NCI-H2196 (cell line): ENCODE results near the gene KAZN.

ENCODE experiments used
- DNase-seq: peaks from one replicate; lab custom pipeline; 2025; ENCODE audit not compliant: unreplicated experiment; lab: John Stamatoyannopoulos, UW

The KAZN gene

GRCh38 chr1:14639291-14640050 lies 41.0 kb downstream of the KAZN start:
- DNase-seq: no peak

- no peak for DNase-seq
Observed at GRCh38 chr1:14642712-14643111, 44.2 kb downstream of the KAZN start.

- DNase-seq: no peak
Observed at GRCh38 chr1:14646973-14647372, 48.5 kb downstream of the KAZN start.

- DNase-seq: no peak
Observed at GRCh38 chr1:14647777-14648176, 49.3 kb downstream of the KAZN start.

- DNase-seq: no peak
Observed at GRCh38 chr1:14648391-14648790, 49.9 kb downstream of the KAZN start.

- no peak for DNase-seq
Observed at GRCh38 chr1:14648896-14649855, 50.7 kb downstream of the KAZN start.

- DNase-seq: no peak
Observed at GRCh38 chr1:14649976-14650375, 51.5 kb downstream of the KAZN start.

GRCh38 chr1:14650951-14651350 lies 52.5 kb downstream of the KAZN start:
- no peak for DNase-seq

GRCh38 chr1:14652840-14653239 lies 54.4 kb downstream of the KAZN start:
- DNase-seq: no peak

GRCh38 chr1:14653461-14653960 lies 55.0 kb downstream of the KAZN start:
- no peak for DNase-seq

- DNase-seq: no peak
Observed at GRCh38 chr1:14654554-14654953, 56.1 kb downstream of the KAZN start.

- no peak for DNase-seq
Observed at GRCh38 chr1:14655385-14655784, 56.9 kb downstream of the KAZN start.

- DNase-seq: no peak
Observed at GRCh38 chr1:14656384-14656937, 58.0 kb downstream of the KAZN start.

GRCh38 chr1:14658642-14659041 lies 60.2 kb downstream of the KAZN start:
- no peak for DNase-seq

- DNase-seq: no peak
Observed at GRCh38 chr1:14659913-14660312, 61.4 kb downstream of the KAZN start.

- no peak for DNase-seq
Observed at GRCh38 chr1:14660801-14661200, 62.3 kb downstream of the KAZN start.

GRCh38 chr1:14661222-14661621 lies 62.7 kb downstream of the KAZN start:
- DNase-seq: no peak

- no peak for DNase-seq
Observed at GRCh38 chr1:14662116-14662515, 63.6 kb downstream of the KAZN start.

GRCh38 chr1:14663773-14664172 lies 65.3 kb downstream of the KAZN start:
- DNase-seq: no peak

- no peak for DNase-seq
Observed at GRCh38 chr1:14666373-14666772, 67.9 kb downstream of the KAZN start.

- DNase-seq: no peak
Observed at GRCh38 chr1:14666962-14667650, 68.6 kb downstream of the KAZN start.
